ENCODE measurements around the gene TEC.
"Not testable (repeated sequence)": the region's sequence is repeated elsewhere in the genome, so short reads cannot be mapped to it uniquely, and the experiment has no call there.

TEC gene

DNA sequence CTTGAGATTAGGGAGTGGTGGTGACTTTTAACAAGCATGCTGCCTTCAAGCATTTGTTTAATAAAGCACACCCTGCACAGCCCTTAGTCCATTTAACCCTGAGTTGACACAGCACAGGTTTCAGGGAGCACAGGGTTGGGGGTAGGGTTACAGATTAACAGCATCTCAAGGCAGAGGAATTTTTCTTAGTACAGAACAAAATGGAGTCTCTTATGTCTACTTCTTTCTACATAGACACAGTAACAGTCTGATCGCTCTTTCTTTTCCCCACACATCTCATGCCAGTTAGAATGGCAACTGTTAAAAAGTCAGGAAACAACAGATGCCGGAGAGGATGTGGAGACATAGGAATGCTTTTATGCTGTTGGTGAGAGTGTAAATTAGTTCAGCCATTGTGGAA, 16.4 kb upstream of the TEC start:
- not testable (repeated sequence) for H3K4me1 ChIP-seq (ENCODE audit: insufficient read depth, low read length); H3K9me3 ChIP-seq (ENCODE audit: control insufficient read depth, insufficient read depth, low read length); H3K36me3 ChIP-seq (ENCODE audit: insufficient read depth, low read length); H3K9ac ChIP-seq (ENCODE audit: low read depth, low read length)

- H3K9me3 ChIP-seq (ENCODE audit: control insufficient read depth, insufficient read depth, low read length); H3K36me3 ChIP-seq (ENCODE audit: insufficient read depth, low read length); H3K9ac ChIP-seq (ENCODE audit: low read depth, low read length); H3K4me1 ChIP-seq (ENCODE audit: insufficient read depth, low read length): not testable (repeated sequence)
Observed at GRCh38 chr4:48285640-48286039, 16.0 kb upstream of the TEC start.

DNA sequence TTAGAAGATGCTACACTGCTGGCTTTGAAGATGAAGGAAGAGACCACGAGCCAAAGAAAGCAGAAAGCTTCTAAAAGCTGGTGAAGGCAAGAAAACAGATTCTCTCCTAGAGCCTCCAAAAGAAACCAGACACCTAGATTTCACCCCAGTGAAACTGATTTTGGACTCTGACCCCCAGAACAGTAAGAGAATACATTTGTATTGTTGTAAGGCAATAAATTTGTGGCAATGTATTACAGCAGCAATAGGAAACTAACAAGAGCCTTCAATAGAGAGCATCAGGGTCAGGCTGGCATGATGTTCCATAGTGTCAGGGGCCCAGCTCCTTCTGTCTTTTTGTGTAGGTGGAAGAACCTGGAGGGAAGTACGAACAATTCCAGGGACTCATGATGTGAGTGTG, 6.0 kb upstream of the TEC start:
- H3K9me3 ChIP-seq (ENCODE audit: control insufficient read depth, insufficient read depth, low read length) = no peaks in the 10 kb centered on the region
- no peaks in the 10 kb centered on the region for H3K36me3 ChIP-seq (ENCODE audit: insufficient read depth, low read length)
- no peaks in the 10 kb centered on the region for H3K4me1 ChIP-seq (ENCODE audit: insufficient read depth, low read length)
- no peak overlapping the region for H3K9ac ChIP-seq (ENCODE audit: low read depth, low read length)

DNA sequence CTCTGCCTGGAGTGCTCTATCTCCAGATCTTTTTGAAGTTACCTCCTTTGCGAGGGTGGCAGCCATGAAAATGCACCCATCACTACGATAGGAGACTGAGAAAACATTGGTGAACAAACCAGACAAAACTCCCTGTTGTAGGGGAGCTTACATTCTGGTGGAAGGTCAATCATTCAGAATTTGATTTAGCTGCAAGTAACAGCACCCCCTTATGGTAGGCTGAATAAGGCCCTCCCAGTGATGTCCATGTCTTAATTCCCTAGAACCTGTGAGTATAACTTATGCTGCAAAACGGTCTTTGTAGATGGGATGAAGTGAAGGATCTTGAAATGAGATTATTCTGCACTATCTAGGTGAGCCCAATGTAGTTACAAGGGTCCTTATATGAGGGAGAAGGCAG, 5.6 kb upstream of the TEC start:
- H3K9ac ChIP-seq (ENCODE audit: low read depth, low read length) = no peak overlapping the region
- H3K9me3 ChIP-seq (ENCODE audit: control insufficient read depth, insufficient read depth, low read length) = no peaks in the 10 kb centered on the region
- H3K36me3 ChIP-seq (ENCODE audit: insufficient read depth, low read length) = no peaks in the 10 kb centered on the region
- peaks cover 2% of the 10 kb centered on the region for H3K4me1 ChIP-seq (ENCODE audit: insufficient read depth, low read length)

DNA sequence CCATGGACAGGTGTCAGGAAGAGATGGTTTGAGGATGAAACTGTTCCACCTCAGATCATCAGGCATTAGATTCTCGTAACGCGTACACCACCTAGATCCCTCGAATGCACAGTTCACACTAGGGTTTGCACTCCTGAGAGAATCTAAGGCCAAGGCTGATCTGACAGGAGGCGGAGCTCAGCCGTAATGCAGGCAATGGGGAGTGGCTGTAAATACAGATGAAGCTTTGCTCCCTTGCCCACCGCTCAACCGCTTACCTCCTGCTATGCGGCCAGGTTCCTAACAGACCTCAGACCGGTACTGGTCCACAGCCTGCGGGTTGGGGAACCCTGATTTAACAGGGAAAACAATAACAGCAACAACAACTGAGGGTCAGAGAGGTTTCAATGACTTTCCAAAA, 2.0 kb upstream of the TEC start:
- Histone ChIP-seq H3K36me3 (ENCODE audit: insufficient read depth, low read length) (no peaks in the 10 kb centered on the region), H3K9me3 (ENCODE audit: control insufficient read depth, insufficient read depth, low read length) (no peaks in the 10 kb centered on the region), H3K4me1 (ENCODE audit: insufficient read depth, low read length) (peaks cover 3% of the 10 kb centered on the region), H3K9ac (ENCODE audit: low read depth, low read length) (no peak overlapping the region)

DNA sequence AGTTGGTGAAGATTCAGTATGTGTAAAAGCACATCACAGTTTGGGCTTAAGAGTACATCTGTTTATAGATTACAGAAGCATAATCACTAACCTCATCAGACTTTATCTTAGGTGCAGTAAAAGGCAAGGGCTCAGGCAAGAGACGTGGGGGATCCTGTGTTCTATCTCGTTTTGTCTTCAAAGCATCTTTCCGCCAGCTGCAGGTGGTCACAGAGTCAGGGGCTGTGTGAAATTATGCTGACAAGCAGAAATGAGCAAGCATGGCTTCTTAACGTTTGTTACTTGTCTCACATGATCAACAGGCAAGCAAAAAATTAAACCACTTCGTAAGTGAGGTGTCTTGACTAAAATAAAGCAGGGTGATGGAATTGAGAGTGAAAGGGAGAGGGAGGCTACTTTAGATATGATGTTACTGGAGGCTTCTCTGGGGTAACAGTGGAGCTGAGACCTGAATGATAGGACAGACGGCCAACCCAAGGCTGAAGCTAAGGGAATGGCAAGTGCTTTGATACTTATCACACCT, 1.4 kb upstream of the TEC start:
- Histone ChIP-seq H3K9me3 (ENCODE audit: control insufficient read depth, insufficient read depth, low read length) (no peaks in the 10 kb centered on the region), H3K4me1 (ENCODE audit: insufficient read depth, low read length) (peaks cover 3% of the 10 kb centered on the region), H3K36me3 (ENCODE audit: insufficient read depth, low read length) (no peaks in the 10 kb centered on the region), H3K9ac (ENCODE audit: low read depth, low read length) (no peak overlapping the region)

- Histone ChIP-seq H3K36me3 (ENCODE audit: insufficient read depth, low read length) (no peaks in the 10 kb centered on the region), H3K9me3 (ENCODE audit: control insufficient read depth, insufficient read depth, low read length) (no peaks in the 10 kb centered on the region), H3K4me1 (ENCODE audit: insufficient read depth, low read length) (peaks cover 3% of the 10 kb centered on the region), H3K9ac (ENCODE audit: low read depth, low read length) (peak overlapping the region; percentile 85)
Observed at GRCh38 chr4:48270523-48270897, 872 bp upstream of the TEC start.

DNA sequence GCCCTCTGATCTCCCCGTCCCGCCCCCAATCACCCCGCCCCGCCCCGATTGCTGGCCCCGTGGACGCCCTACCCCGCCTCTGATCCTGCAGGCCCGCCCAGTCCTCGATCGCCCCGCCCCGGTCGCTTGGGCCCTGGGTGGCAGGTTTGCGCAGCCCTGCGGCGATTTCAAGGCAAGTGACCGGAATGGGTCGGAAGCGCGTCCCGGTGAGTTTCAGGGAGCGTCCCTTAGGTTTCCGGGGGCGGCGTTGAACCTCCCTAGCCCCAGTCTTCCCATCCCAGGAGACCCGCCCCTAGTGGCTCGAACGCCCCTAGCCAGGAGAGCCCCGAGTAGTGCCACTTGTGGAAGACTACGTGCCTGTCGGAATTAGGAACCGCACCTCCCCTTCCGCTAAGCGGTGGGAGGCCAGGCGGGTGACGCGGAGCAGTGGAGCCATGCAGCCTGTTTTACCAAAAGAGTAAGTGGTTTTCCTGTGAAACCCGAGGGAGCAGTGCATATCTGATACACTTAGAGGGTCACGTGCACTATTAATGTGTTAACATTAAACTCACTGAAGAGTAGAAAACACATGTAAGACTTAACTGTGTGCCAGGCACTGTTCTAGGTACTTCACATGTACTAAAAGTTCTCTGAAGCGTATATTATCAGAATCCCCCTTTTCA, 354 bp upstream of the TEC start:
- Histone ChIP-seq H3K9me3 (ENCODE audit: control insufficient read depth, insufficient read depth, low read length) (no peaks in the 10 kb centered on the region), H3K4me1 (ENCODE audit: insufficient read depth, low read length) (peaks cover 3% of the 10 kb centered on the region), H3K36me3 (ENCODE audit: insufficient read depth, low read length) (no peaks in the 10 kb centered on the region), H3K9ac (ENCODE audit: low read depth, low read length) (peak overlapping the region; percentile 85)

GRCh38 chr4:48267574-48267973, 2.1 kb downstream of the TEC start:
- no peak overlapping the region for H3K9ac ChIP-seq (ENCODE audit: low read depth, low read length)
- no peaks in the 10 kb centered on the region for H3K36me3 ChIP-seq (ENCODE audit: insufficient read depth, low read length)
- H3K9me3 ChIP-seq (ENCODE audit: control insufficient read depth, insufficient read depth, low read length) = no peaks in the 10 kb centered on the region
- H3K4me1 ChIP-seq (ENCODE audit: insufficient read depth, low read length) = peaks cover 3% of the 10 kb centered on the region

DNA sequence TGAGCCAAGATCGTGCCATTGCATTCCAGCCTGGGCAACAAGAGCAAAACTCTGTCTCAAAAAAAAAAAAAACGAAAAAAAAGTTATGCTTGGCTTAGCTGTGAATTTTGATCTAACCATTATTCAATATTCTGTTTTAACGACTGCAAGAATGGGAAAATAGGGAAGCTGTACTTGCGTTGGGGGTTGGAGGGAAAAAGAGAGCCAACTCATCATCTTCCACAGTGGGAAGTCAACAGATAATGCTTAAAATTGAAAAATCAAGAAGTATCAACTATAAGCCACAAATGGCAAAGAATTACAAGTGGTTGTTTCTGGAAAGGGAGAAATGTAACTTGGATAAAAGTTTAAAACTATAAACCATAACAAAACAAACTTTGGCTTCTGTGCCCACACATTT, 2.9 kb downstream of the TEC start:
- Histone ChIP-seq H3K9me3 (ENCODE audit: control insufficient read depth, insufficient read depth, low read length) (no peaks in the 10 kb centered on the region), H3K9ac (ENCODE audit: low read depth, low read length) (no peak overlapping the region), H3K36me3 (ENCODE audit: insufficient read depth, low read length) (no peaks in the 10 kb centered on the region), H3K4me1 (ENCODE audit: insufficient read depth, low read length) (peaks cover 3% of the 10 kb centered on the region)

GRCh38 chr4:48262926-48263325, 6.7 kb downstream of the TEC start:
- H3K36me3 ChIP-seq (ENCODE audit: insufficient read depth, low read length) = no peaks in the 10 kb centered on the region
- H3K4me1 ChIP-seq (ENCODE audit: insufficient read depth, low read length) = no peaks in the 10 kb centered on the region
- H3K9ac ChIP-seq (ENCODE audit: low read depth, low read length) = no peak overlapping the region
- no peaks in the 10 kb centered on the region for H3K9me3 ChIP-seq (ENCODE audit: control insufficient read depth, insufficient read depth, low read length)

GRCh38 chr4:48262484-48262883, 7.2 kb downstream of the TEC start:
- no peak overlapping the region for H3K9ac ChIP-seq (ENCODE audit: low read depth, low read length)
- H3K9me3 ChIP-seq (ENCODE audit: control insufficient read depth, insufficient read depth, low read length) = no peaks in the 10 kb centered on the region
- H3K36me3 ChIP-seq (ENCODE audit: insufficient read depth, low read length) = no peaks in the 10 kb centered on the region
- H3K4me1 ChIP-seq (ENCODE audit: insufficient read depth, low read length) = no peaks in the 10 kb centered on the region

DNA sequence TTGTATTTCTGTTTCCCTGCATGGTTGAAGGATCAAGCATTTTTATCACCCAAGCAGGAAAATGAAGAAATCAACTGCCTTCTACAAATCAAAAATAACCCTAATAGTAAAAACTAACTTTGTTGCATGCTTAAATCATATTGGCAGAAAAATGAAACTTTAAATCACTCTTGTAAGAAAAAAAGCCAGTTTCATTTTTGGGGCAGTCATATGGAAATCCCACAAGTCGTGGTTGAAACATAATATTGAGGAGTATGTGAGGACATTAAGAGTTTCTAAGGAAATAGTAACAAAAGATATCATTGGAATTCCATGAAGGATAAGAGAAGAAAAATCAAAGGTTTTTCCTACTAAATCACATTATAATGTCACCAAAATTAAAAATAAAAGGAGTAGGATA, 8.4 kb downstream of the TEC start:
- H3K9me3 ChIP-seq (ENCODE audit: control insufficient read depth, insufficient read depth, low read length) = no peaks in the 10 kb centered on the region
- no peaks in the 10 kb centered on the region for H3K4me1 ChIP-seq (ENCODE audit: insufficient read depth, low read length)
- H3K36me3 ChIP-seq (ENCODE audit: insufficient read depth, low read length) = no peaks in the 10 kb centered on the region
- H3K9ac ChIP-seq (ENCODE audit: low read depth, low read length) = no peak overlapping the region

- Histone ChIP-seq H3K36me3 (ENCODE audit: insufficient read depth, low read length) (no peaks in the 10 kb centered on the region), H3K9ac (ENCODE audit: low read depth, low read length) (no peak overlapping the region), H3K4me1 (ENCODE audit: insufficient read depth, low read length) (no peaks in the 10 kb centered on the region), H3K9me3 (ENCODE audit: control insufficient read depth, insufficient read depth, low read length) (no peaks in the 10 kb centered on the region)
Observed at GRCh38 chr4:48259748-48260147, 9.9 kb downstream of the TEC start.

DNA sequence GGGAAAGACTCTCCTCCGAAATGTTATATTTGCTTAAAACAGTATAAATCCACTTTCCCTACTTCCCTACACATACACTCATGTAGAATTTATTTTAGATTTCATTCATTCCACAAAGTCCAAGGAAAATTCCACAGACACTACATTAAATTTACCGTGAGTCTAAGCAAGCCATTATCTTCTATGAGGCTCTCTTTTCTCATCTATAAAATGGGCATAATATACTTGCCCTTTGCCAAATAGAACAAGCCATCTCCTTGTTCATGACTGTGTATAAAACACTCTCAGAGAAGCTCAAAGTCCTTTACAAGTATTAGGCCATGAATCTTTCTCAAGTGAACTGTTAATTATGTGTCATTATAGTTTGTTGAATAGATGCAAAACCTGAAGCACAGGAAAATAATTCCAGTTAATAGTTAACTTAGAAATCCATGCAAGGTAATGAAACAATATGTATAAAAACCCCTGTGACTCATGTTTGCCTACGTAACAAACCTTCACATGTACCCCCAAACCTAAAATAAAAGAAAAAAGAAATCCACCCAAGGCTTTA, 10.7 kb downstream of the TEC start:
- Histone ChIP-seq H3K9me3 (ENCODE audit: control insufficient read depth, insufficient read depth, low read length) (no peaks in the 10 kb centered on the region), H3K9ac (ENCODE audit: low read depth, low read length) (no peak overlapping the region), H3K36me3 (ENCODE audit: insufficient read depth, low read length) (no peaks in the 10 kb centered on the region), H3K4me1 (ENCODE audit: insufficient read depth, low read length) (no peaks in the 10 kb centered on the region)
